ENCODE measurements around the gene CABP1.

DNA sequence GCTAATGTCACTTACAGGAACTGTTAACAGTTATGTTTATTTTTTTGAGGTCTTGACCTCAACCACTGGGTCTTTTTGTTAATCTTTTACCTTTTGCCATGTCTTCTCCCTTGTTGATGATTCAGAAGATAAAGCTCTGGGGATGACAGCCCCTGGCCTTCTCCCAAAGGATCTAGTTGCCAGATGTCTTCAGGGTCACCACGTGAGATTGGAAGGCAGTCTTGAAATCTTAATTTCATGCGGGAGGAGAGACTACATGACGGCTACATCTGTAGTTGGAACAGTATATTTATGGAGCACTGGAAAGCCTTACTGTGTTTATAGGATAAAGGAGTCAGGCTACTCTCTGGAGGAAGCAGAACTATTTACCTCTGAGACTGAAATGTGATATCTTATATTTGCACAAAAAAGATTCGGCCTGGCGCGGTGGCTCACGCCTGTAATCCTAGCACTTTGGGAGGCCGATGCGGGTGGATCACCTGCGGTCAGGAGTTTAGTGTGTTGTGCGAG lies 52.2 kb downstream of the CABP1 start:
- TF ChIP-seq, protein P1, sequence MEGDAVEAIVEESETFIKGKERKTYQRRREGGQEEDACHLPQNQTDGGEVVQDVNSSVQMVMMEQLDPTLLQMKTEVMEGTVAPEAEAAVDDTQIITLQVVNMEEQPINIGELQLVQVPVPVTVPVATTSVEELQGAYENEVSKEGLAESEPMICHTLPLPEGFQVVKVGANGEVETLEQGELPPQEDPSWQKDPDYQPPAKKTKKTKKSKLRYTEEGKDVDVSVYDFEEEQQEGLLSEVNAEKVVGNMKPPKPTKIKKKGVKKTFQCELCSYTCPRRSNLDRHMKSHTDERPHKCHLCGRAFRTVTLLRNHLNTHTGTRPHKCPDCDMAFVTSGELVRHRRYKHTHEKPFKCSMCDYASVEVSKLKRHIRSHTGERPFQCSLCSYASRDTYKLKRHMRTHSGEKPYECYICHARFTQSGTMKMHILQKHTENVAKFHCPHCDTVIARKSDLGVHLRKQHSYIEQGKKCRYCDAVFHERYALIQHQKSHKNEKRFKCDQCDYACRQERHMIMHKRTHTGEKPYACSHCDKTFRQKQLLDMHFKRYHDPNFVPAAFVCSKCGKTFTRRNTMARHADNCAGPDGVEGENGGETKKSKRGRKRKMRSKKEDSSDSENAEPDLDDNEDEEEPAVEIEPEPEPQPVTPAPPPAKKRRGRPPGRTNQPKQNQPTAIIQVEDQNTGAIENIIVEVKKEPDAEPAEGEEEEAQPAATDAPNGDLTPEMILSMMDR (IDR thresholded peaks at IDR 0.05): no peak
- TF ChIP-seq EZH2 (IDR thresholded peaks at IDR 0.05; ENCODE audit: borderline replicate concordance, insufficient read depth, low read depth, low read length, poor library complexity, severe bottlenecking): no peak

Measured in B cell (primary cell).